H9 (cell line): ENCODE results near the gene EYA4. TPM values are rescaled to one million over a fixed set of nuclear protein-coding genes. Genes with fewer than 3 reads are reported as not detected.

Experiments
- DNase-seq: peaks from one replicate; pipeline ENCODE4 v3.0.0-alpha.2; 2017
- H2AFZ ChIP-seq: one replicate; pipeline ENCODE4 v1.6.1; 2013; ENCODE audit warnings: mild to moderate bottlenecking, low read length, control low read depth, moderate library complexity
- H2AK5ac ChIP-seq: 2 replicates; pipeline ENCODE4 v1.6.1; 2013; ENCODE audit warnings: low read length, control low read depth, mixed read lengths; ENCODE audit not compliant: insufficient read length
- H2BK120ac ChIP-seq: one replicate; pipeline ENCODE4 v1.6.1; 2013; ENCODE audit warnings: low read depth, mild to moderate bottlenecking, low read length, control low read depth, inconsistent platforms; ENCODE audit not compliant: poor library complexity, severe bottlenecking
- H2BK12ac ChIP-seq: 2 replicates; pipeline ENCODE4 v1.6.1; 2013; ENCODE audit warnings: low read length, control low read depth, mixed read lengths, low read depth; ENCODE audit not compliant: insufficient read length
- H2BK15ac ChIP-seq: 2 replicates; pipeline ENCODE4 v1.6.1; 2013; ENCODE audit warnings: low read depth, low read length, control low read depth
- H2BK20ac ChIP-seq: one replicate; pipeline ENCODE4 v1.6.1; 2013; ENCODE audit warnings: low read depth, mild to moderate bottlenecking, low read length, control low read depth, inconsistent platforms; ENCODE audit not compliant: poor library complexity, severe bottlenecking
- H2BK5ac ChIP-seq: 2 replicates; pipeline ENCODE4 v1.6.1; 2013; ENCODE audit warnings: low read length, control low read depth, mixed read lengths; ENCODE audit not compliant: insufficient read length
- H3K14ac ChIP-seq: 2 replicates; pipeline ENCODE4 v1.6.1; 2013; ENCODE audit warnings: low read length, control low read depth; ENCODE audit not compliant: insufficient read depth
- H3K18ac ChIP-seq: 2 replicates; pipeline ENCODE4 v1.6.1; 2013; ENCODE audit warnings: low read depth, mild to moderate bottlenecking, mixed read lengths, low read length, control low read depth; ENCODE audit not compliant: insufficient read length
- H3K23ac ChIP-seq: 2 replicates; pipeline ENCODE4 v1.6.1; 2013; ENCODE audit warnings: low read length, control low read depth, mixed read lengths, low read depth; ENCODE audit not compliant: insufficient read length
- H3K23me2 ChIP-seq: 2 replicates; pipeline ENCODE4 v1.6.1; 2013; ENCODE audit warnings: low read depth, mild to moderate bottlenecking, mixed read lengths, low read length, control low read depth; ENCODE audit not compliant: insufficient read length, poor library complexity, severe bottlenecking
- H3K27ac ChIP-seq: 2 replicates; pipeline ENCODE4 v1.5.1; 2013; ENCODE audit warnings: low read length, control low read depth, mixed read lengths, low read depth; ENCODE audit not compliant: insufficient read length
- H3K27me3 ChIP-seq: 2 replicates; pipeline ENCODE4 v1.6.1; 2013; ENCODE audit warnings: low read length, control low read depth, inconsistent platforms; ENCODE audit not compliant: insufficient read depth
- H3K4ac ChIP-seq: 2 replicates; pipeline ENCODE4 v1.6.1; 2013; ENCODE audit warnings: low read depth, mild to moderate bottlenecking, control low read depth, inconsistent platforms, low read length, moderate library complexity
- H3K4me1 ChIP-seq: 2 replicates; pipeline ENCODE4 v1.6.1; 2013; ENCODE audit warnings: low read length, control low read depth, inconsistent platforms; ENCODE audit not compliant: insufficient read depth
- H3K4me2 ChIP-seq: 2 replicates; pipeline ENCODE4 v1.6.1; 2013; ENCODE audit warnings: low read length, control low read depth, mixed read lengths; ENCODE audit not compliant: insufficient read length, insufficient read depth
- H3K56ac ChIP-seq: 2 replicates; pipeline ENCODE4 v1.6.1; 2013; ENCODE audit warnings: low read depth, mild to moderate bottlenecking, mixed read lengths, low read length, control low read depth; ENCODE audit not compliant: insufficient read length
- H3K79me1 ChIP-seq: 2 replicates; pipeline ENCODE4 v1.6.1; 2013; ENCODE audit warnings: low read depth, mild to moderate bottlenecking, moderate library complexity, low read length, control low read depth, inconsistent platforms; ENCODE audit not compliant: insufficient read depth, poor library complexity, severe bottlenecking
- H3K79me2 ChIP-seq: 2 replicates; pipeline ENCODE4 v1.6.1; 2013; ENCODE audit warnings: low read length, control low read depth, inconsistent platforms; ENCODE audit not compliant: insufficient read depth
- H3K9ac ChIP-seq: 2 replicates; pipeline ENCODE4 v1.6.1; 2013; ENCODE audit warnings: low read length, control low read depth, mixed read lengths; ENCODE audit not compliant: insufficient read length; ENCODE audit errors: extremely low read depth
- H3K9me3 ChIP-seq: one replicate; pipeline ENCODE4 v1.6.1; 2013; ENCODE audit warnings: low read depth, low read length, inconsistent platforms; ENCODE audit not compliant: control insufficient read depth
- H3T11ph ChIP-seq: one replicate; pipeline ENCODE4 v1.6.1; 2013; ENCODE audit warnings: mild to moderate bottlenecking, low read length, control low read depth, inconsistent platforms
- H4K20me1 ChIP-seq: one replicate; pipeline ENCODE4 v1.6.1; 2013; ENCODE audit not compliant: control insufficient read depth, insufficient read length, insufficient read depth
- H4K5ac ChIP-seq: 2 replicates; pipeline ENCODE4 v1.6.1; 2013; ENCODE audit warnings: low read depth, mild to moderate bottlenecking, mixed read lengths, low read length, control low read depth; ENCODE audit not compliant: insufficient read length
- H4K8ac ChIP-seq: replicated peaks from 2 replicates; pipeline ENCODE4 v1.6.1; 2013; ENCODE audit warnings: low read length, control low read depth, mixed read lengths, low read depth; ENCODE audit not compliant: insufficient read length
- H4K91ac ChIP-seq: 2 replicates; pipeline ENCODE4 v1.6.1; 2013; ENCODE audit warnings: low read depth, mild to moderate bottlenecking, moderate library complexity, mixed read lengths, low read length, control low read depth; ENCODE audit not compliant: insufficient read length
- H3K27ac Mint-ChIP-seq, 3 experiments: 2 replicates in 2 of 3; 3 replicates in 1 of 3; pipeline ENCODE4 v1.8.0; 2020 to 2021; ENCODE audit warnings: mixed read lengths in 3 of 3, mild to moderate bottlenecking in 1 of 3, moderate library complexity in 1 of 3
- H3K27me3 Mint-ChIP-seq: 2 replicates; pipeline ENCODE4 v1.8.0; 2021; ENCODE audit warnings: low read depth, mild to moderate bottlenecking, moderate library complexity, mixed read lengths
- H3K36me3 Mint-ChIP-seq, 3 experiments: 2 replicates in 2 of 3; 3 replicates in 1 of 3; pipeline ENCODE4 v1.8.0; 2020 to 2021; ENCODE audit warnings: low read depth in 3 of 3, mixed read lengths in 3 of 3; ENCODE audit not compliant: insufficient read depth in 1 of 3
- H3K4me1 Mint-ChIP-seq, 2 experiments: 2 replicates each; pipeline ENCODE4 v1.8.0; 2020; ENCODE audit warnings: mixed read lengths in 2 of 2
- H3K4me3 Mint-ChIP-seq, 2 experiments: 2 replicates in 1 of 2; 3 replicates in 1 of 2; pipeline ENCODE4 v1.8.0; 2020 to 2021; ENCODE audit warnings: mild to moderate bottlenecking in 2 of 2, mixed read lengths in 2 of 2, moderate library complexity in 1 of 2
- H3K9me3 Mint-ChIP-seq, 2 experiments: 2 replicates in 1 of 2; 3 replicates in 1 of 2; pipeline ENCODE4 v1.8.0; 2020; ENCODE audit warnings: mild to moderate bottlenecking in 2 of 2, mixed read lengths in 2 of 2, moderate library complexity in 1 of 2
- WGBS: extraction: QIAGEN DNeasy Blood & Tissue Kit; methylation state at CpG from one replicate; pipeline ENCODE4 v1.1.7; 2013; ENCODE audit warnings: missing lambda C conversion rate, low lambda C conversion rate, mixed read lengths; ENCODE audit not compliant: insufficient read length; ENCODE audit errors: extremely low coverage; 5-methylcytosine and 5-hydroxymethylcytosine counted together
- total RNA-seq: library from RNA; stranded (reverse); gene quantifications from 2 replicates; pipeline ENCODE4 v1.2.1, GENCODE V29; 2021
- TF ChIP-seq, protein P1 (sequence below): fragments of 200-600 bp; sonication (generic); conservative IDR thresholded peaks from 3 replicates; pipeline ENCODE4 v1.8.0; 2021; ENCODE audit warnings: antibody characterized with exemption, mild to moderate bottlenecking

Gene EYA4
- total RNA-seq, 1 experiment from 2014 or later = 0.26 TPM

DNA sequence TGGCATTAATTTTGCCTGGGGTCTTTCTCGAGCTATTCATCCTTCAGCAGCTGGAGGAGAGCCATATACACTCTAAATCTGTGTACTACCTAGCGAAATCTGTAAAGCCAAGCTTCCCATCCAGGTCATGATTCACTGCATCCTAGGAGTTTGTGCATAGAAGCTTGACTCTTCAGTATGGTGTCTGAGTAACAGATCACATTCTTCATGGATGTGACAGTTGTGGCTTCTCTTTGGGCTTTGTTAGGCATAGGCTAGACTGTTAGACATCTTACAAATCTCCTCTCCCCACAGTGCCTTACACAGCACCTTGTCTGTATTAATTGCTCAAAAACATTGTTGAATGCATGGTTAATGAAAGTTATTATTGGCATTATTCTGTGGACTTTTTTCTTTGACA, 177.0 kb downstream of the EYA4 start:
- TF ChIP-seq, protein P1, sequence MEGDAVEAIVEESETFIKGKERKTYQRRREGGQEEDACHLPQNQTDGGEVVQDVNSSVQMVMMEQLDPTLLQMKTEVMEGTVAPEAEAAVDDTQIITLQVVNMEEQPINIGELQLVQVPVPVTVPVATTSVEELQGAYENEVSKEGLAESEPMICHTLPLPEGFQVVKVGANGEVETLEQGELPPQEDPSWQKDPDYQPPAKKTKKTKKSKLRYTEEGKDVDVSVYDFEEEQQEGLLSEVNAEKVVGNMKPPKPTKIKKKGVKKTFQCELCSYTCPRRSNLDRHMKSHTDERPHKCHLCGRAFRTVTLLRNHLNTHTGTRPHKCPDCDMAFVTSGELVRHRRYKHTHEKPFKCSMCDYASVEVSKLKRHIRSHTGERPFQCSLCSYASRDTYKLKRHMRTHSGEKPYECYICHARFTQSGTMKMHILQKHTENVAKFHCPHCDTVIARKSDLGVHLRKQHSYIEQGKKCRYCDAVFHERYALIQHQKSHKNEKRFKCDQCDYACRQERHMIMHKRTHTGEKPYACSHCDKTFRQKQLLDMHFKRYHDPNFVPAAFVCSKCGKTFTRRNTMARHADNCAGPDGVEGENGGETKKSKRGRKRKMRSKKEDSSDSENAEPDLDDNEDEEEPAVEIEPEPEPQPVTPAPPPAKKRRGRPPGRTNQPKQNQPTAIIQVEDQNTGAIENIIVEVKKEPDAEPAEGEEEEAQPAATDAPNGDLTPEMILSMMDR = no peak
- H3K4me1 Mint-ChIP-seq = peaks cover 4% of the 10 kb centered on the region in 2 experiments; a peak in 3 of 4 replicates
- no peak overlapping the region for H2BK5ac ChIP-seq
- H4K8ac ChIP-seq = no peak overlapping the region
- no peak overlapping the region for H2AFZ ChIP-seq
- no peak overlapping the region for H2BK15ac ChIP-seq
- H3K4me2 ChIP-seq = no peak overlapping the region
- H3K27ac Mint-ChIP-seq = no peak overlapping the region
- H3K4ac ChIP-seq = no peak overlapping the region
- no peak for DNase-seq
- no peaks in the 10 kb centered on the region for H4K20me1 ChIP-seq
- no peaks in the 10 kb centered on the region for H3K27me3 Mint-ChIP-seq
- no peak overlapping the region for H3K27ac ChIP-seq
- no peak overlapping the region for H2BK120ac ChIP-seq
- H3K79me1 ChIP-seq = no peaks in the 10 kb centered on the region
- no peak overlapping the region for H2BK20ac ChIP-seq
- no peak overlapping the region for H3K56ac ChIP-seq
- H3K4me3 Mint-ChIP-seq = no peak overlapping the region
- no CpG with 5 or more reads among the region's 2 CpGs for WGBS
- H4K5ac ChIP-seq = no peak overlapping the region
- H3K27me3 ChIP-seq = no peaks in the 10 kb centered on the region
- no peaks in the 10 kb centered on the region for H3K23me2 ChIP-seq
- no peak overlapping the region for H3K18ac ChIP-seq
- H3K9me3 Mint-ChIP-seq = no peaks in the 10 kb centered on the region
- H3K4me1 ChIP-seq = no peaks in the 10 kb centered on the region; the same call in 1 of the 2 replicates
- no peak overlapping the region for H4K91ac ChIP-seq
- H3K9me3 ChIP-seq = no peaks in the 10 kb centered on the region
- H3K23ac ChIP-seq = no peak overlapping the region
- no peaks in the 10 kb centered on the region for H3K36me3 Mint-ChIP-seq
- H3K79me2 ChIP-seq = no peaks in the 10 kb centered on the region
- H3T11ph ChIP-seq = no peak overlapping the region
- H3K14ac ChIP-seq = no peak overlapping the region
- no peak overlapping the region for H2AK5ac ChIP-seq
- H3K9ac ChIP-seq = no peak overlapping the region
- H2BK12ac ChIP-seq = no peak overlapping the region
